Keratinocyte (primary cell): Measurements from ENCODE around the gene DPYD.

Source experiments
- CTCF ChIP-seq, 3 experiments: IDR thresholded peaks in 1 of 3; conservative IDR thresholded peaks in 1 of 3; optimal IDR thresholded peaks in 1 of 3; 2 replicates in 2 of 3; 3 replicates in 1 of 3; pipeline versions ENCODE3 to v1.5.1; 2011; ENCODE audit warnings: low read length in 3 of 3, mild to moderate bottlenecking in 3 of 3, moderate library complexity in 2 of 3, control low read depth in 1 of 3, inconsistent platforms in 1 of 3; ENCODE audit not compliant: insufficient read depth in 2 of 3; ENCODE audit errors: extremely low read depth in 1 of 3
- EZH2 ChIP-seq: IDR thresholded peaks from one replicate; pipeline ENCODE4 v1.6.1; 2012; ENCODE audit warnings: inconsistent platforms, mild to moderate bottlenecking, low read length, moderate library complexity

- TF ChIP-seq CTCF (optimal IDR thresholded peaks at IDR 0.05 in 1 of 3, IDR thresholded peaks at IDR 0.05 in 1 of 3, conservative IDR thresholded peaks at IDR 0.05 in 1 of 3; ENCODE audit: extremely low read depth in 1 of 3, insufficient read depth in 2 of 3, low read length in 3 of 3) (no peak), EZH2 (no peak)
These were observed 380.4 kb downstream of the DPYD start for GRCh38 chr1:97540346-97540888.
